ENCODE results near the gene GARIN5B.
A peak's percentile ranks its signal among the peaks of the same experiment; 100 is the strongest.
"Not testable (repeated sequence)": the region's sequence is repeated elsewhere in the genome, so short reads cannot be mapped to it uniquely, and the experiment has no call there.

GARIN5B gene

DNA sequence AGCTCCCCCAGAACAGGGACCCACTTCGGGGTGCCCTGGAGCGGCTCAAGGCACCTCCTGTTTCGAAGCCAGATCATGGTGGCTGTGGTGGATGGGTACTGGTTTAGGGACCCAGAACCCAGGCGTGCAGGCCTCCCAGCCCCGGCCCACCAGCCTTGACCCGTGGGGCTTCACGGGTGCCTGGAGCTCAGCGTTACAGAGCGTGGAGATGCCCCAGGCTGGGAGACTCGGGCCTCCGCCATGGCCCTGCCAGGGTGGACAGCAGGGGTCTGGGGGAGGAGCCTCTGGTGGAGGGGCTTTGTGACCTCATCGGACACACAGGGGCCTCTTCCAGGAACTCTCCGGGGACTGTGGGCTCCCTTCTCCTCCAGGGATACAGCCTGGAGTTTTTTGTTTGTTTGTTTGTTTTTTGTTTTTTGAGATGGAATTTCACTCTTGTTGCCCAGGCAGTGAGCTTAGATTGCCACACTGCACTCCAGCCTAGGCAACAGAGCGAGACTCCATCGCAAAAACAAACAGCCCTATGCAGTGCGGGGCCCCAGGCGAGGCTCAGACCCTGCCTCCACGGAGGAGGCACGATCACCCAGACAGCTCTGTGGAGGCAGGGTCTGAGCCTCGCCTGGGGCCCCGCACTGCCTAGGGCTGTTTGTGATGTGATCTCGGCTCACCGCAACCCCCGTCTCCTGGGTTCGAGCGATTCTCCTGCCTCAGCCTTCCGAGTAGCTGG lies at the start of gene GARIN5B:
GARIN5B (minus strand) TSS at position 271 of the 727 bp plus-strand sequence; CDS start at position 77, 194 bp downstream.
- no peak for DNase-seq (ENCODE audit: low read depth)

- DNase-seq (ENCODE audit: low read depth) = no peak
These were observed 47.1 kb upstream of the GARIN5B start for GRCh38 chr19:55410168-55410567.

DNA sequence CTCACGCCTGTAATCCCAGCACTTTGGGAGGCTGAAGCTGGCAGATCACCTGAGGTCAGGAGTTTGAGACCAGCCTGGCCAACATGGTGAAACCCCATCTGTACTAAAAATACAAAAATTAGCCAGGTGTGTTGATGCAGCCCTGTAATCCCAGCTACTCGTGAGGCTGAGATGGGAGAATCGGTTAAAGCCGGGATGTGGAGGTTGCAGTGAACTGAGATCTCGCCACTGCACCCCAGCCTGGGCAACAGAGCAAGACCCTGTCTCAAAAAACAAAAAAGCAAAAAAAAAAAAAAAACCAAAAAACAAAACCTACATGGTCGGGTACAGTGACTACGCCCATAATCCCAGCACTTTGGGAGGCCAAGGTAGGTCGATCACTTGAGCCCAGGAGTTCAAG lies 46.1 kb upstream of the GARIN5B start:
- not testable (repeated sequence) for DNase-seq (ENCODE audit: low read depth)

GRCh38 chr19:55408533-55408872 lies 45.4 kb upstream of the GARIN5B start:
- DNase-seq (ENCODE audit: low read depth) = no peak

- peak; percentile 96 for DNase-seq (ENCODE audit: low read depth)
These were observed 44.9 kb upstream of the GARIN5B start for GRCh38 chr19:55407800-55408532.

DNA sequence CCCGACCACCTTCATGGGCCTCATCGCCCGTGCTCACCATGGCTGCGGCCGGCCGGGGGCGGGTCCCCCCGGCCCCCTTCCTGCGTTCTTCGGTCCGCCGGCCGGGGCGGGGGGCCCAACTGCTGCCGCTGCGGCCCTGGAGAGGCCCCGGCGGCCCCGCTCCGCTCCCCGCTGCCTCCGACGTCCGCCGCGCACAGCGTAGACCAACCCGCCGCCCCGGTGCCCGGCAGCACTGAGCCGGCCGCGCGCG lies 44.4 kb upstream of the GARIN5B start, which contains the start of gene UBE2S:
UBE2S (minus strand) TSS at position 239 of the 250 bp plus-strand sequence; CDS start at position 40, 199 bp downstream.
- not testable (repeated sequence) for DNase-seq (ENCODE audit: low read depth)

GRCh38 chr19:55406826-55407549 lies 43.9 kb upstream of the GARIN5B start:
- no peak for DNase-seq (ENCODE audit: low read depth)

DNA sequence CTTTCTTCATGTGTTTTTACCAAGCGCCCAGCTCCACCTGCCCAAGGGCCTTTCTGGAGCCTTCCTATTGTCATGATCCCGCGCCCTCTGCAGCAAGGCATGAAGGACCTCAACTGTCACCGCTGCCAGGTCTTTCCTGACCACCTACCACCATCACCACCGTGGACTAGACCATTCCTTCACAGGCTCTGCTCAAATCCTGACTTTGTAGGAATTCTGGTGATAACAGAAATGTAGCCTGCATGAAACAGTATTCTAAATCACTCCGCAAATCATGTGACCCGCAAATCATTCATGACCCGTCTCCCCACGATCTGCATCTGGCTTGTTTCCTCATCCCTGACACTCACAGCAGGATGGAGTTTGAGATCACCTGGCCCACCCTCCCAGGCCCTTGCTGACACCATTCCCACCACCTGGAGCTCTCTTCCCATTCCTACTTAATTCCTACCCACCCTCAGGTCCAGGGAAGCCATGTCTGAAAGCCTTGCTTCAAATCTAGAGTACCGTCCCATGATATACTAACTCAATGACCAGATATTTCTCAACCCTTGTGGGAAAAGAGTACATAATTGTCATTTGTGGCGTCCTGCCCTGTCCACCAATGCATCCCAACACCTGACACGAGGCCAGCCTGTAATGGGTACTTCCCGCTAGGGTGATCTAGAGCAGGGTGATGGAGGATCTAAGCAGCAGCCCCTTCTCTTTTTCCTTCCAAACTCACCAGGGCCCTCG lies 43.2 kb upstream of the GARIN5B start:
- no peak for DNase-seq (ENCODE audit: low read depth)

- DNase-seq (ENCODE audit: low read depth) = no peak
These were observed 42.6 kb upstream of the GARIN5B start for GRCh38 chr19:55405638-55406037.

DNA sequence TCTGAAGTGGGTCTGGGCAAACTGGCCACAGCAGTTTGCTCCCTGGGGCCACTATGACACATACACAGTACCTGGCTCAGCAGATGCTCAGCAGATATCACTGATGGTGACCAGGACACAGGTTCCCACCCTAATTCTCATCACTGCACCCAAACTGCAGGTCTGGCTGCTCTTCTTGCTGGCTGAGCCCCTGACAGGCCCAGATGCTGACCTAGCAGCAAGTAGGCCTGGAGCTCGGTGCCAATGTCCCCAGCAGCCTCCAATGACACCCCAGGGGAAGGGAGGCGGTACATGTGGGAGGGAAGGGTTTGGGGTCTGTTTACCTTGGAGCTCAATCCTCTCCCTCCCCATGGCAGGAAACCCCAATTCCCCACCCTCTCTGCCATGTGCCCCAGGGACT lies 39.4 kb upstream of the GARIN5B start:
- no peak for DNase-seq (ENCODE audit: low read depth)

GRCh38 chr19:55401390-55401789 lies 38.3 kb upstream of the GARIN5B start:
- DNase-seq (ENCODE audit: low read depth) = not testable (repeated sequence)

DNA sequence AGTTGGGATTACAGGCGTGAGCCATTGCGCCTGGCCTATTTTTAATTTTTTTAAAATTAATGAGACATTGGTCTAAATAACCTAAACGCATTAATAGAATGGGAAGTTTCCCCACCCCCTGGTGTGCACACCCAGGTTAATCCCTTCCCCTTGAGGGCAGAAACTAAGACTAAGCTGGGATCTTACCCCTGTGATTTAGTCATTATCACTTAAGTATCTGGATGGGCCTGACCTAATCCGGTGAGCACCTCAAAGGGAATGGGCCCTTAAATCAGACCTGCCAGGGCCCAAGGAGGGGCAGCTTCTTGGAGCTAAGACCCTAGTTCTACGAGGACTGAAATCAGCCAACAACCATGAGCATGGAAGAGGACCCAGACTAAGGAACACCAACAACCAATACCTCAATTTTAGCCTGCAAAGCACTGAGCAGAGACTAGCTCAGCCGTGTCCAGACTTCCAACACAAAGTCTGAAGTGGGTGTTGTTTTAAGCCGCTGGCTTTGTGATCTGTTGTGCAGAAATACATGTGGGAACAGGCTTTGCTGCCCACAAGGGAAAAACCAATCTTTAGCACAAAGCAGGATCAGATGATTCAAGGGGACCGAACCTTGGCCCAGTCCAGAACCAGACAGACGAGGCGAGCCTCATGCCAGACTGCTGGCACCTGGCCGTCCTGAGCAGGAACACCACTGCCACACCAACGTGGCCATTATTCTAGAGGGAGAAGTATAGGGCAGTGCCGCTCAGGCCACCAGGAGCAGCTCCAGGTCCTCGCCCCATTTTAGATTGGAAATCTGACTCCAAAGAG lies 37.4 kb upstream of the GARIN5B start:
- DNase-seq (ENCODE audit: low read depth) = no peak

DNA sequence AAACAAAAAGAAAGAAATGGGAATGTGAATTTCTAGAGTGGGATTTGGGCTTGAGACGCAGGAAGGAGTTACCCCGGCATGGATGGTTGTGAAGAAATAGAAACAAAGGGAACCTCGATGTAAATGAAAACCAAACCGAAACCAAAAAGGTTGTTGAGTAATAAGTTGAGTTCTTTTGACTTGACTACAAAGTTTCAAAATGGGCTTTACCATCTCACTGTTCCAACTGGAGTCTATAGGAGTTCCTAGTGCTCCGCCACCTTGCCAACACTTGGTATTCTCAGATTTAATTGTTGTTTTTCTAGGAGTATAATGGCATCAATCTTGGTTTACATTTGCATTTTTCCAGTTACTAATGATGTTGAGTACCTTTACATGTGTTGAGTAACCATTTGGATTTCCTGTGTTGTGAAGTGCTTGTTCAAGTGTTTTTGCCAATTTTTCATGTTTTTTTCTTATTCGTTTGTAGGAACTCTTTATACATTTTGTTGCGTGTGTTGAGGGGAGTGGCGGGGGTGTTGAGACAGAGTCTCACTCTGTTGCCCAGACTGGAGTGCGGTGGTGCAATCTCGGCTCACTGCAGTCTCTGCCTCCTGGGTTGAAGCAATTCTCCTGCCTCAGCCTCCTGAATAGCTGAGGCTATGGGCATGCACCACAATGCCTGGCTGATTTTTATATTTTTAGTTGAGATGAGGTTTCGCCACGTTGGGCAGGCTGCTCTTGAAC lies 35.3 kb upstream of the GARIN5B start:
- no peak for DNase-seq (ENCODE audit: low read depth)

GRCh38 chr19:55392820-55393761 lies 30.0 kb upstream of the GARIN5B start:
- DNase-seq (ENCODE audit: low read depth) = no peak

DNA sequence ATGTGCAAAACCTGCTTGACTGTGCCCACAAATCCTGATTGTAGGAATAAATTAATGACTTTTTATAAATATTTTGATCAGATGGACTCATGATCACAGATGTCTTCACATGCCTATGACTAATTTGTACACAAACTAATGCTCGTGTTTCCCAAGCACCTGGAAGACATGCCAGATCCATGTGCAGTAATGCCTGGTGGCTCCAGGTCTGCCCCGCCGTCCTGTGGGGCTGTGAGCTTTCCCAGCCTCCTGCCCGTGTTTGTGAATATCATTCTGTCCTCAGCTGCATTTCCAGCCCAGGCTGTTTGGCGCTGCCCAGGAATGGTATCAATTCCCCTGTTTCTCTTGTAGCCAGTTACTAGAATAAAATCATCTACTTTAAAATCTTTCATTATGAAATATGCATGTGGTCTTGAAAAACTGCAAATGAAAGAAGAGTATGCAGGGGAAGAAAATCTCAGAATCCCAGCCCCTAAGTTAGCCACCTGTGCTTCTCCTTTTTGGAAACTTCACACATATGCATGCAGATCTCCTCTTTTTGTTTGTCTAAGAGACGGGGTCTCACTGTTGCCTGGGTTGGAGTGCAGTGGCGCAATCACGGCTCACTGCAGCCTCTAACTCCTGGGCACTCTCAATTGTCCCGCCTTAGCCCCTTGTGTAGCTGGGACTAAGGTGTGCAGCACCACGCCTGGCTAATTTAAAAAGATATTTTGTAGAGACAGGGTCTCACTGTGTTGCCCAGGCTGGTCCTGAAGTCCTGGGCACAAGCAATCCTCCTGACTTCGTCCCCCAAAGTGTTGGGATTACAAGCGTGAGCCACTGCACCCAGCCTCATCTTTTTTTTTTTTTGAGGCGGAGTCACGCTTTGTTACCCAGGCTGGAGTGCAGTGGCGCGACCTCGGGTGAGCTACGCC lies 28.9 kb upstream of the GARIN5B start:
- no peak for DNase-seq (ENCODE audit: low read depth)

DNA sequence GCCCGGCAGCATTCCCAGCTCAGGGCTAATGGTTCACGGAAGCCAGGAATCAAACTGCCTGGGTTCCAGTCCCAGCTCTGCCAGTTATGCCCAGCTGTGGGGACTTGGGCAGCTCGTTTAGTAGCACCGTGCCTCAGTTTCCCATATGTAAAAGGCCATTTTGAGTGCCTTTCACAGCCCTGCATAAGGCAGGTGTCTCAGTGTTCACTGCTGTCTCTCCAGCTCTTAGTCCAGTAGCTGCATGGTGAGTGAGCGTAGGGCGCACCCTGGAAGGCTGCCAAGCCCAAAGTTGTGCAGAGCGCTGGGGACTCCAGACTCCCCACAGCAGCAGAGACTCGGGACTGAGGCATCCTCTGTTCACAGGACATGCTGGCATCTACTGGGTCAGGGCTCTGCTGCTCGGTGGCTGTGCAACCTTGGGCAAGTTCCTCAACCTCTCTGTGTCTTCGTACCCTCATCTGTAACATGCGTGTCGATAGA lies 28.2 kb upstream of the GARIN5B start:
- no peak for DNase-seq (ENCODE audit: low read depth)

DNA sequence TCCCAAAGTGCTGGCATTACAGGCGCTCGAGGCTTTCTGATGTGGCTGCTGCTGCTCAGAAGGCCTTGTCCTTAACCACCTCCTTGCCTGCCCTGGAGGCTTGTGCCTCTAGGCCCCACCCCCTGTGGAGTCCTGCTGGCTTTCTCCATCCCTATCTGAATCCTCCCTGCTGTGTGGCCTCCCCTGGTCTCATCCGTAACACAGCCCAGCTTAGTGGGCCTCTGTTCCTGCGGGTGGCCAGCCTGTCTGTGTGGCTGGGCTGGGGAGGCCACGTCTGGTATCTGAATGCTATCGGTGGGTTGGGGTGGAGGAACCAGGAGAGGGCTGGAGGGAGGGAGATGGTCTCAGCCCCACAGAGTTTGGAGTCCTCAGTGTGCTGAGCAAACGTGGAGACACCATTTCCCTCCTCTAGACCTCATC lies 27.4 kb upstream of the GARIN5B start:
- DNase-seq (ENCODE audit: low read depth) = no peak

Data from activated gamma-delta T cell treated with anti-CD3 and anti-CD28 coated beads, Interleukin-2, amount 50 U/mL, for 16 hours (primary cell).